H1 (cell line): ENCODE measurements around the gene GNG13. TPM values are rescaled to one million over a fixed set of nuclear protein-coding genes. Genes with fewer than 3 reads are reported as not detected.
A peak's percentile ranks its signal among the peaks of the same experiment; 100 is the strongest.

Experiments
- CTCF ChIA-PET: fragments of 300-600 bp; sonication (Branson Sonifier 250); formaldehyde crosslinking; loops from one replicate; lab custom pipeline; 2021; ENCODE audit not compliant: partially characterized antibody; lab: Charles Lee
- POLR2A ChIA-PET: fragments of 300-600 bp; sonication (Branson Sonifier 250); formaldehyde crosslinking; loops from one replicate; lab custom pipeline; 2021; ENCODE audit warnings: inconsistent platforms; ENCODE audit not compliant: partially characterized antibody; lab: Charles Lee
- DNase-seq, 2 experiments: peaks; one replicate each; pipeline versions ENCODE4 v3.0.0 to v3.0.0-alpha.2; 2010 to 2022; ENCODE audit warnings: low spot score in 2 of 2, low read depth in 1 of 2, mixed read lengths in 1 of 2
- FAIRE-seq: peaks from 2 replicates; lab custom pipeline; 2011; peaks lifted over from hg19 to GRCh38; lab: Jason Lieb, UNC
- H2AFZ ChIP-seq: 2 replicates; pipeline ENCODE4 v1.8.1; 2012; ENCODE audit warnings: low read length, inconsistent platforms
- H2AK5ac ChIP-seq: 2 replicates; pipeline ENCODE4 v1.6.1; 2013; ENCODE audit warnings: low read depth, low read length
- H2BK120ac ChIP-seq: replicated peaks from 2 replicates; pipeline ENCODE3; 2013; ENCODE audit warnings: low read depth, low read length, inconsistent platforms
- H2BK12ac ChIP-seq: 2 replicates; pipeline ENCODE4 v1.6.1; 2013; ENCODE audit warnings: low read depth, low read length
- H2BK15ac ChIP-seq: 2 replicates; pipeline ENCODE4 v1.6.1; 2013; ENCODE audit warnings: low read length
- H2BK20ac ChIP-seq: 2 replicates; pipeline ENCODE4 v1.6.1; 2013; ENCODE audit warnings: low read length
- H2BK5ac ChIP-seq: 2 replicates; pipeline ENCODE4 v1.6.1; 2013; ENCODE audit warnings: low read depth, low read length
- H3K14ac ChIP-seq: 2 replicates; pipeline ENCODE4 v1.6.1; 2013; ENCODE audit warnings: inconsistent platforms; ENCODE audit not compliant: insufficient read length
- H3K18ac ChIP-seq: 2 replicates; pipeline ENCODE4 v1.6.1; 2013; ENCODE audit warnings: low read length; ENCODE audit errors: extremely low read depth
- H3K23ac ChIP-seq: 2 replicates; pipeline ENCODE4 v1.6.1; 2013; ENCODE audit warnings: inconsistent platforms; ENCODE audit not compliant: insufficient read length
- H3K23me2 ChIP-seq: 2 replicates; pipeline ENCODE4 v1.6.1; 2013; ENCODE audit warnings: low read depth, low read length
- H3K27ac ChIP-seq: 2 replicates; pipeline ENCODE4 v1.6.1; 2011; ENCODE audit warnings: low read depth, low read length, inconsistent platforms
- H3K27me3 ChIP-seq, 4 experiments: replicated peaks in 1 of 4; 1 replicate in 1 of 4; 2 replicates in 3 of 4; pipeline versions ENCODE4 v1.6.1 to v1.8.1; 2011 to 2013; ENCODE audit warnings: low read length in 3 of 4, mild to moderate bottlenecking in 3 of 4, inconsistent platforms in 2 of 4, mixed read lengths in 2 of 4, moderate library complexity in 1 of 4; ENCODE audit not compliant: control insufficient read depth in 3 of 4, insufficient read depth in 3 of 4; ENCODE audit errors: extremely low read depth in 1 of 4
- H3K36me3 ChIP-seq, 4 experiments: 2 replicates each; pipeline versions ENCODE4 v1.6.1 to v1.8.1; 2011 to 2013; ENCODE audit warnings: mild to moderate bottlenecking in 4 of 4, low read length in 3 of 4, moderate library complexity in 2 of 4, control low read depth in 1 of 4, inconsistent platforms in 1 of 4; ENCODE audit not compliant: insufficient read depth in 4 of 4, control insufficient read depth in 2 of 4
- H3K4ac ChIP-seq: replicated peaks from 2 replicates; pipeline ENCODE3; 2013; ENCODE audit warnings: low read length, low read depth, mixed read lengths, inconsistent platforms; ENCODE audit not compliant: insufficient read length
- H3K4me1 ChIP-seq, 4 experiments: replicated peaks in 1 of 4; 1 replicate in 1 of 4; 2 replicates in 3 of 4; pipeline versions ENCODE4 v1.6.1 to v1.8.1; 2011 to 2013; ENCODE audit warnings: low read length in 3 of 4, inconsistent platforms in 2 of 4, mixed read lengths in 1 of 4; ENCODE audit not compliant: insufficient read depth in 4 of 4, control insufficient read depth in 3 of 4
- H3K4me2 ChIP-seq, 2 experiments: 2 replicates each; pipeline versions ENCODE4 v1.6.1 to v1.8.1; 2011 to 2013; ENCODE audit warnings: low read depth in 2 of 2, low read length in 2 of 2, control low read depth in 1 of 2, inconsistent platforms in 1 of 2, mild to moderate bottlenecking in 1 of 2; ENCODE audit not compliant: insufficient read depth in 1 of 2
- H3K4me3 ChIP-seq, 4 experiments: fragments of 200-600, 300-600 bp in 1 of 4; sonication (generic), shearing (Covaris generic), sonication (Bioruptor Twin) in 1 of 4; 2 replicates each; pipeline versions ENCODE4 v1.5.1 to v1.8.1; 2011 to 2016; ENCODE audit warnings: low read length in 4 of 4, low read depth in 3 of 4, control low read depth in 2 of 4, inconsistent platforms in 2 of 4, mild to moderate bottlenecking in 2 of 4, mixed read lengths in 1 of 4, moderate library complexity in 1 of 4; ENCODE audit not compliant: insufficient read depth in 2 of 4; ENCODE audit errors: extremely low read depth in 1 of 4
- H3K56ac ChIP-seq: replicated peaks from 2 replicates; pipeline ENCODE3; 2013; ENCODE audit warnings: low read depth, mild to moderate bottlenecking, mixed read lengths, low read length, inconsistent platforms; ENCODE audit not compliant: insufficient read length
- H3K79me1 ChIP-seq: 2 replicates; pipeline ENCODE4 v1.6.1; 2013; ENCODE audit warnings: low read depth, low read length, control low read depth
- H3K79me2 ChIP-seq, 2 experiments: 2 replicates each; pipeline versions ENCODE4 v1.6.1 to v1.8.1; 2012 to 2013; ENCODE audit warnings: low read length in 2 of 2, mild to moderate bottlenecking in 2 of 2, inconsistent platforms in 1 of 2; ENCODE audit not compliant: insufficient read depth in 2 of 2, control insufficient read depth in 1 of 2
- H3K9ac ChIP-seq, 4 experiments: replicated peaks in 1 of 4; 1 replicate in 1 of 4; 2 replicates in 3 of 4; pipeline versions ENCODE4 v1.6.1 to v1.8.1; 2011 to 2013; ENCODE audit warnings: low read depth in 3 of 4, low read length in 3 of 4, control low read depth in 2 of 4, mild to moderate bottlenecking in 2 of 4, moderate library complexity in 2 of 4, inconsistent platforms in 1 of 4; ENCODE audit errors: extremely low read depth in 1 of 4
- H3K9me3 ChIP-seq, 2 experiments: 2 replicates each; pipeline versions ENCODE4 v1.6.1 to v1.8.1; 2012 to 2013; ENCODE audit warnings: mild to moderate bottlenecking in 2 of 2, moderate library complexity in 2 of 2, control low read depth in 1 of 2, inconsistent platforms in 1 of 2, low read depth in 1 of 2, low read length in 1 of 2, mixed read lengths in 1 of 2; ENCODE audit not compliant: insufficient read depth in 2 of 2
- H4K20me1 ChIP-seq, 2 experiments: replicated peaks in 1 of 2; 2 replicates each; pipeline versions ENCODE3 to v1.8.1; 2011 to 2013; ENCODE audit warnings: inconsistent platforms in 2 of 2, low read length in 2 of 2, mild to moderate bottlenecking in 1 of 2; ENCODE audit not compliant: insufficient read depth in 2 of 2, control insufficient read depth in 1 of 2
- H4K5ac ChIP-seq: 2 replicates; pipeline ENCODE4 v1.6.1; 2013; ENCODE audit warnings: low read length, low read depth, mixed read lengths, inconsistent platforms; ENCODE audit not compliant: insufficient read length
- H4K8ac ChIP-seq: 2 replicates; pipeline ENCODE4 v1.8.0; 2013; ENCODE audit warnings: mild to moderate bottlenecking, moderate library complexity, low read length, inconsistent platforms; ENCODE audit not compliant: insufficient read depth; ENCODE audit errors: extremely low read depth
- H4K91ac ChIP-seq: replicated peaks from 2 replicates; pipeline ENCODE3; 2013; ENCODE audit warnings: low read length, mixed read lengths, inconsistent platforms; ENCODE audit not compliant: insufficient read length
- BCL11A ChIP-seq, 2 experiments: IDR thresholded peaks; one replicate each; pipeline ENCODE4 v1.6.1; 2011; ENCODE audit warnings: low read depth in 2 of 2, low read length in 2 of 2, mild to moderate bottlenecking in 2 of 2
- KDM5A ChIP-seq: fragments of 200-600 bp; IDR thresholded peaks from 2 replicates; pipeline ENCODE4 v1.7.1; 2012; ENCODE audit warnings: mild to moderate bottlenecking, low read length, inconsistent platforms, mixed read lengths
- NRF1 ChIP-seq: IDR thresholded peaks from 2 replicates; pipeline ENCODE4 v1.6.1; 2011; ENCODE audit warnings: mild to moderate bottlenecking, low read depth, low read length, improper control_type of control experiment
- POLR2A ChIP-seq, 2 experiments: IDR thresholded peaks; 1 replicate in 1 of 2; 2 replicates in 1 of 2; pipeline ENCODE4 v1.6.1; 2011; ENCODE audit warnings: low read depth in 2 of 2, low read length in 2 of 2, mild to moderate bottlenecking in 2 of 2; ENCODE audit errors: control extremely low read depth in 1 of 2
- RXRA ChIP-seq: IDR thresholded peaks from 2 replicates; pipeline ENCODE4 v1.6.1; 2011; ENCODE audit warnings: low read depth, mild to moderate bottlenecking, low read length, moderate library complexity; ENCODE audit not compliant: insufficient read depth
- SP1 ChIP-seq: IDR thresholded peaks from 2 replicates; pipeline ENCODE4 v1.6.1; 2011; ENCODE audit warnings: low read depth, low read length
- YY1 ChIP-seq: IDR thresholded peaks from 2 replicates; pipeline ENCODE4 v1.6.1; 2011; ENCODE audit warnings: low read depth, mild to moderate bottlenecking, low read length
- WGBS, 2 experiments: shearing (Covaris generic) in 1 of 2; methylation state at CpG; one replicate each; pipeline versions ENCODE4 v1.1.6 to v1.1.7; 2013 to 2015; ENCODE audit warnings: low lambda C conversion rate in 2 of 2, mixed read lengths in 2 of 2, inconsistent platforms in 1 of 2, low coverage in 1 of 2, missing lambda C conversion rate in 1 of 2; ENCODE audit not compliant: insufficient replicate concordance in 2 of 2, insufficient coverage in 1 of 2, insufficient read length in 1 of 2; ENCODE audit errors: extremely low coverage in 1 of 2, missing lambda C conversion rate in 1 of 2; 5-methylcytosine and 5-hydroxymethylcytosine counted together
- polyA plus RNA-seq, 7 experiments: library from polyadenylated mRNA; depleted of rRNA in 3 of 7; stranded (reverse) in 5 of 7; unstranded in 2 of 7; fragments of >200 nt in 5 of 7; fragments of 200-250 nt in 2 of 7; gene quantifications; 1 replicate in 5 of 7; 2 replicates in 1 of 7; 4 replicates in 1 of 7; pipeline versions ENCODE4 v1.2.1 to v1.2.3, GENCODE V29; 2011 to 2013; ENCODE audit warnings: missing spikeins in 2 of 7, mixed read lengths in 2 of 7
- total RNA-seq: library from RNA; stranded (reverse); fragmentation: NEBNext Ultra II Directional; extraction: Animal tissue kit (Norgen Biotek cat#: 25700); gene quantifications from 2 replicates; pipeline ENCODE4 v1.2.1, GENCODE V29; 2021

GNG13 gene
- total and polyA plus RNA-seq, 2 of the 8 experiments (the other 6 are each of a cell fraction or from before 2014, with no cell fraction given) = not detected

- Histone ChIP-seq H4K20me1 (no peaks in the 10 kb centered on the region), H2AK5ac (no peak overlapping the region), H2BK5ac (0 out of 2 replicates have a peak overlapping the region, but pooled peaks have one; percentile 35), H3K9me3 (0 out of 4 replicates have a peak, but pooled peaks cover 0 to 1% of the 10 kb centered on the region in 2 experiments), H3K27me3 (no peaks in the 10 kb centered on the region), H4K91ac (no peak overlapping the region), H2BK12ac (0 out of 2 replicates have a peak overlapping the region, but pooled peaks have one; percentile 60), H3K4me2 (peak overlapping the region; percentile 14 to 36; a peak in 3 of 4 replicates), H3K9ac (no peak overlapping the region), H3K4me3 (no peak overlapping the region), H3K27ac (no peak overlapping the region), H4K5ac (no peak overlapping the region), H3K4ac (no peak overlapping the region), H3K18ac (no peak overlapping the region; the same call in 1 of the 2 replicates), H3K14ac (no peak overlapping the region), H2BK120ac (no peak overlapping the region), H3K79me1 (no peaks in the 10 kb centered on the region), H3K79me2 (no peaks in the 10 kb centered on the region), H2BK20ac (no peak overlapping the region), H3K23me2 (no peaks in the 10 kb centered on the region), H3K36me3 (no peaks in the 10 kb centered on the region), H2AFZ (no peak overlapping the region), H3K23ac (no peak overlapping the region), H4K8ac (peak overlapping the region; percentile 45), H3K4me1 (peaks cover 3 to 12% (median 5%) of the 10 kb centered on the region in 4 experiments; a peak in 5 of 7 replicates), H2BK15ac (0 out of 2 replicates have a peak overlapping the region, but pooled peaks have one; percentile 72), H3K56ac (no peak overlapping the region)
- ChIA-PET POLR2A (interaction anchor here (0.8 to 2.2 kb wide), 10 partner anchors 10 to 45 kb away, joined by 3 to 8 read pairs (median 3); partner anchors contain the start of genes CHTF18, CIAO3, MSLN and RPUSD1), CTCF (interaction anchor here (1.0 to 35.8 kb wide), 8 partner anchors 10 to 37 kb away, joined by 3 to 977 read pairs (median 12); partner anchors contain the start of genes ANTKMT, CCDC78, CHTF18 and CIAO3)
- no peak for DNase-seq
- TF ChIP-seq YY1 (no peak), SP1 (no peak), BCL11A (IDR thresholded peaks at IDR 0.05; ENCODE audit: low read depth in 2 of 2, low read length in 2 of 2) (no peak), POLR2A (IDR thresholded peaks at IDR 0.05; ENCODE audit: control extremely low read depth in 1 of 2, low read depth in 2 of 2, low read length in 2 of 2) (no peak; a peak in 1 of 3 replicates), NRF1 (no peak), KDM5A (no peak), RXRA (no peak)
- FAIRE-seq = no peak
- WGBS, 2 experiments = 80% methylated on average over 39 of the region's 39 CpGs; no CpG with 5 or more reads in 1 of the 2 experiments
These were observed 49.2 kb downstream of the GNG13 start for GRCh38 chr16:751152-752006.
